Transverse colon (tissue), 4 donors: ENCODE measurements around the gene ELP4. TPM values are rescaled to one million over a fixed set of nuclear protein-coding genes. Genes with fewer than 3 reads are reported as not detected.

Experiments used
- DNase-seq: peaks from one replicate; pipeline ENCODE4 v3.0.0-alpha.2; 2019
- H3K27ac ChIP-seq, 4 donors: fragments of 200-600 bp; sonication (generic); 2 replicates each; pipeline ENCODE4 v1.5.1; 2016 to 2018; ENCODE audit warnings: inconsistent platforms in 4 of 4
- H3K27me3 ChIP-seq: fragments of 200-600 bp; sonication (generic); 2 replicates; pipeline ENCODE4 v1.5.1; 2017; ENCODE audit warnings: inconsistent platforms
- H3K36me3 ChIP-seq, 4 donors: fragments of 200-600 bp; sonication (generic); 2 replicates each; pipeline ENCODE4 v1.5.1; 2017 to 2019; ENCODE audit warnings: inconsistent platforms in 4 of 4
- H3K4me1 ChIP-seq, 4 donors: fragments of 200-600 bp; sonication (generic); 2 replicates each; pipeline ENCODE4 v1.5.1; 2017 to 2020; ENCODE audit warnings: inconsistent platforms in 4 of 4
- H3K4me3 ChIP-seq, 4 donors: fragments of 200-600 bp; sonication (generic); 1 replicate in 1 of 4; 2 replicates in 3 of 4; pipeline versions ENCODE4 v1.5.1 to v1.6.1; 2017 to 2019; ENCODE audit warnings: inconsistent platforms in 4 of 4
- H3K9me3 ChIP-seq, 2 donors: fragments of 200-600 bp; sonication (generic); 2 replicates each; pipeline ENCODE4 v1.5.1; 2017 to 2019; ENCODE audit warnings: inconsistent platforms in 2 of 2
- EP300 ChIP-seq: sonication (generic); formaldehyde crosslinking; IDR thresholded peaks from one replicate; pipeline ENCODE4 v1.6.1; 2017; ENCODE audit warnings: antibody characterized with exemption, low read depth
- POLR2A ChIP-seq: fragments of 450-650 bp; IDR thresholded peaks from one replicate; pipeline ENCODE4 v1.6.1; 2016; ENCODE audit warnings: antibody characterized with exemption, mild to moderate bottlenecking, moderate library complexity
- POLR2AphosphoS5 ChIP-seq, 3 donors: sonication (generic); formaldehyde crosslinking; IDR thresholded peaks; one replicate each; pipeline ENCODE4 v1.6.1; 2016; ENCODE audit warnings: antibody characterized with exemption in 3 of 3
- WGBS, 2 donors: methylation state at CpG; one replicate each; pipeline ENCODE4 v1.1.5; 2018; ENCODE audit warnings: low coverage in 1 of 2; 5-methylcytosine and 5-hydroxymethylcytosine counted together
- in situ Hi-C, 4 donors: fragments of 200-750 bp; cut with MboI; loops; one replicate each; pipeline versions ENCODE4 v1.15.0 to v1.15.1; 2017; ENCODE audit warnings: low sequenced_read_pairs in 3 of 4, low pct_ligation_motif_present in 1 of 4, low pct_unique_long_range_greater_than_20kb in 1 of 4
- intact Hi-C: fragments of 100-400 bp; cut with DNase I; formaldehyde crosslinking; loops from one replicate; pipeline ENCODE4 v1.15.1; 2023; ENCODE audit warnings: low total_unique reads
- total RNA-seq, 4 donors: library from RNA; depleted of rRNA; stranded (reverse); fragments of >200 nt; gene quantifications; one replicate each; pipeline ENCODE4 v1.1.0, GENCODE V29; 2016
- TF ChIP-seq, protein P1 (sequence below), 5 experiments: fragments of 200-600 bp in 3 of 5; fragments of 450-650 bp in 2 of 5; sonication (generic) in 3 of 5; IDR thresholded peaks; 1 replicate in 2 of 5; 2 replicates in 3 of 5; pipeline ENCODE4 v1.5.1; 2016 to 2017; ENCODE audit warnings: antibody characterized with exemption in 5 of 5, inconsistent platforms in 3 of 5, mild to moderate bottlenecking in 2 of 5, moderate library complexity in 1 of 5

ELP4 gene
- total RNA-seq, 4 donors from 2014 or later, result 14.2 to 46.4 (median 23.6) TPM

DNA sequence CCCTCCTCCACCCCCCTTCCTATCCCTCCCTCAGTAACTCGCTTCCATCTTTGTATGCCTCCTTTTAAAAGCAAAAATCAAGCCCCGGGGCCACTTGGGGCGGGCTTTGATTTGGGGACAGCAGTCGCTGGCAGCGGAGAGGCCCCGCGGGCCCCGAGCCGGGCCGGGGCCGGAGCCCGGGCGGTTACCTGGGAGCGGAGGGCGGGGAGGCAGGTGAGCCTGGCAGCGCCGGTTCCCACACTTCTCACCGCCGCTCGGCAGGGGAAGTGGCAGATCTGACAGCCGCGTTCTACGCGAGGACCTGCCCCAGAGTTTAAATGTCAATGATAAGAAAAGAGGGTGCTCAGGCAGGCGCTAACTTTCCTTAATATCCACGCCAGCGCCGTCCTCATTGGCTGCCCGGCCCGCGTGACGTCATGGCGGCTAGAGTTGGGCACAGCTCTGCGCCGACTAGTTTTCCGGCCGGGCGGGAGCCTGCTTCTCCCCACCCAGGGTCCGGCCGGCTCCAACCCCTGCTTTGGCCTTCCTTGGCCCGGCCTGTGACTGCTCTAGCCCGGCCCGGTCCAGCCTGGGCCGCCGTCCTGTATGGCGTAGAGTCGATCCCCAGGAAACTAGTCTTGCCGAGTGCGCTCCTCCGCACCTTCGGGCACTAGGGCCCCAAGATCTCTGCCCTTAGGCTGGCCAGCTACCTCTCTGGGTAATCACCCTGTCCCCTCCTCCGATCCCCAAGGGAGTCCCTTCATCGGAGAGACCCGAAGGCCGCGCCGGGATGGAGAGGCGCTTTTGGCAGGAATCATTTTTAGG is 308.3 kb downstream of the ELP4 start:
- TF ChIP-seq POLR2AphosphoS5 (IDR thresholded peaks at IDR 0.05), result no peak
- no peak for TF ChIP-seq POLR2A
- TF ChIP-seq, protein P1, sequence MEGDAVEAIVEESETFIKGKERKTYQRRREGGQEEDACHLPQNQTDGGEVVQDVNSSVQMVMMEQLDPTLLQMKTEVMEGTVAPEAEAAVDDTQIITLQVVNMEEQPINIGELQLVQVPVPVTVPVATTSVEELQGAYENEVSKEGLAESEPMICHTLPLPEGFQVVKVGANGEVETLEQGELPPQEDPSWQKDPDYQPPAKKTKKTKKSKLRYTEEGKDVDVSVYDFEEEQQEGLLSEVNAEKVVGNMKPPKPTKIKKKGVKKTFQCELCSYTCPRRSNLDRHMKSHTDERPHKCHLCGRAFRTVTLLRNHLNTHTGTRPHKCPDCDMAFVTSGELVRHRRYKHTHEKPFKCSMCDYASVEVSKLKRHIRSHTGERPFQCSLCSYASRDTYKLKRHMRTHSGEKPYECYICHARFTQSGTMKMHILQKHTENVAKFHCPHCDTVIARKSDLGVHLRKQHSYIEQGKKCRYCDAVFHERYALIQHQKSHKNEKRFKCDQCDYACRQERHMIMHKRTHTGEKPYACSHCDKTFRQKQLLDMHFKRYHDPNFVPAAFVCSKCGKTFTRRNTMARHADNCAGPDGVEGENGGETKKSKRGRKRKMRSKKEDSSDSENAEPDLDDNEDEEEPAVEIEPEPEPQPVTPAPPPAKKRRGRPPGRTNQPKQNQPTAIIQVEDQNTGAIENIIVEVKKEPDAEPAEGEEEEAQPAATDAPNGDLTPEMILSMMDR (IDR thresholded peaks at IDR 0.05), result no peak
- no peak for TF ChIP-seq EP300
- H3K9me3 ChIP-seq, result no peaks in the 10 kb centered on the region
- no peak for DNase-seq
- in situ Hi-C loops (no loop called here), intact Hi-C loops (no loop called here)
- H3K27me3 ChIP-seq, result peaks cover 100% of the 10 kb centered on the region
- H3K36me3 ChIP-seq, result no peaks in the 10 kb centered on the region
- no peak overlapping the region for H3K27ac ChIP-seq
- H3K4me3 ChIP-seq, result peak overlapping the region in 1 of 4 donors; percentile 37
- WGBS, 2 donors, result 20% methylated on average over 49 of the region's 58 CpGs; no CpG with 5 or more reads in 1 of the 2 donors
- peaks cover 26 to 51% (median 41%) of the 10 kb centered on the region in 4 donors for H3K4me1 ChIP-seq

DNA sequence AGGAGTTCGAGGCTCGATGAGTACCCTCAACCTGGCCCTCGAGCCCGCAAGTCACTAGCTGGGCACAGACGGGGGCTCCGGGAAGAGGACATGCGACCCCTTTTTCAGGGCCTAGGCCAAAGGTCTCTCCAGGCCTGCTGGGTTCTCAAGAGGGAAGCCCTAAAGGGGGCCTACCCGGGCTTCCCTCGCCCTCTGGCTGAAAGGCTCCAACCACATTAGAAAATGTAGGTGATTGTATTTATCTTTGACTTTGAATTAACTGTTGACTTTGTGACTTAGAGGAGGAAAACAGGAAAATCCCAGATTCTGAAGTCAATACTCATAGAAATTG is 308.8 kb downstream of the ELP4 start:
- TF ChIP-seq POLR2A (no peak), POLR2AphosphoS5 (IDR thresholded peaks at IDR 0.05) (no peak), EP300 (no peak)
- TF ChIP-seq, protein P1 (IDR thresholded peaks at IDR 0.05), result no peak
- DNase-seq, result no peak
- peaks cover 100% of the 10 kb centered on the region for H3K27me3 ChIP-seq
- no peaks in the 10 kb centered on the region for H3K36me3 ChIP-seq
- H3K9me3 ChIP-seq, result no peaks in the 10 kb centered on the region
- 15% methylated on average over 9 of the region's 9 CpGs; no CpG with 5 or more reads in 1 of the 2 donors for WGBS, 2 donors
- intact Hi-C loops (no loop called here), in situ Hi-C loops (no loop called here)
- H3K4me3 ChIP-seq, result no peak overlapping the region
- H3K27ac ChIP-seq, result no peak overlapping the region
- peaks cover 26 to 45% (median 35%) of the 10 kb centered on the region in 4 donors for H3K4me1 ChIP-seq

DNA sequence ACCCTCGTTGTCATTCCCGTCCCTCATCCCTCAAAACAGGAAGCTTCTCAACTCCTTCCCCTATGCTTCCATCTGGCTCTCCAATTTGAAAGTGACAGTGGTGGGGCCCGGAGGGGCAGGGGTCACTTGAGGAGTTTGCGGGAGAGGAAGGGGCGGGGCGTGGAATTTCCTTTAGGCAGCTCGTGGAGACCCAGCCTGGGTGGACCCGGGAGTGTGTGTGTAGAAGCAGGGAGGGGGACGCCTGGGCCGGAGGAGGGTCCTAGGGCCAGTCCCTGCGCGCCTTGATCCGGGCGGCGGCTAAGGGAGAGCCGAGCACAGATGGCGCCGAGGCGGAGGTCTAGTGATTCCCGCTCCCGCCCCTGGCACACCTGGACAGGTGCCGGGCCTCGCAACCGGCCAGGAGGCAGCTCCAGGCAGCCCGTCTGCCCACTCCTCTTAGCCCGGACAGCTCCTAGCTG is 309.3 kb downstream of the ELP4 start:
- H3K27ac ChIP-seq, result no peak overlapping the region
- no peak overlapping the region for H3K4me3 ChIP-seq
- TF ChIP-seq, protein P1 (IDR thresholded peaks at IDR 0.05), result no peak
- TF ChIP-seq POLR2A (no peak), POLR2AphosphoS5 (IDR thresholded peaks at IDR 0.05) (no peak), EP300 (no peak)
- H3K27me3 ChIP-seq, result peaks cover 100% of the 10 kb centered on the region
- intact Hi-C loops (no loop called here), in situ Hi-C loops (no loop called here)
- H3K9me3 ChIP-seq, result no peaks in the 10 kb centered on the region
- WGBS, 2 donors, result 0 to 16% methylated on average over 1 to 25 of the region's 26 CpGs
- peaks cover 26 to 40% (median 32%) of the 10 kb centered on the region in 4 donors for H3K4me1 ChIP-seq
- H3K36me3 ChIP-seq, result no peaks in the 10 kb centered on the region
- no peak for DNase-seq

DNA sequence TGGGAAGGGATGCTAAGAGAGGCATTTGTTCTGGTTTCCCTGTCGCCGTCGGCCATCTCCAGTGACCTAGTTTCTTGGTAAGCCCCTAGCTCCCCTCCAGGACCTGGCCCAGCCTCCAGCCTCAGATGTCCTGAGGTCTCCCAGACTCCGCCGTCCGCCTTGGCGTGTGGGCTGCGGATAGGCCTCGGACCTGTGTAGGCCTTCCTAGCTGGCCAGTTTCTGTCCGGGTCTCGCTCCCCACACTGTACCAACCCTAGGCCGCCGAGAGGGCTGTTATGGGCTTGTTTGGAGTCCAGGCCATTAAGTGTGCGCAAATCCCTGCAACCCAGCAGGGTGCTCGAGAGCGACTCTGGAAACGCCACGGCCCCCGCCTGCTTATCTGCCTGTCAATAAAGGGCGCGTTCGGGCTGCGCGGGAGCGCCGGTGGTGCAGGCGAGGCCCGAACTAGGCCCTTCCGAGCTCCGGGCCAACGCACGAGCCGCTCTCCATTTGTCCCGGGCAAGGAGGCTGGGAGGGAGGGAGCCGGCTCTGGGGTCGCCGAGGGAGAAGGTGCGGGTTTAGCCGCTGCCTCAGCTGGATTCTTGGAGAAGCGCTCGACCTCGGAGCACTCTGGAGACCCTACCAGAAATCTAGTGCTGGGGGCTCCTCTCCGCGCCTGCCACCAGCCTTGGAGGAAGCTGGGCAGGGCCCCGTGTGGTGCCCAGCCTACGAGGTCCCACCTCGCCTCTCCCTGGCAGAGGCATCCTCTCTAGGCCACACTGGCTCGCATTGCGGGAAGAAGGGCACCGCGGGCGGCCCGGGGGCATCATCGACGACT is 310.3 kb downstream of the ELP4 start:
- Histone ChIP-seq H3K4me1 (peaks cover 26 to 33% (median 30%) of the 10 kb centered on the region in 4 donors), H3K9me3 (no peaks in the 10 kb centered on the region), H3K4me3 (no peak overlapping the region), H3K27ac (no peak overlapping the region), H3K27me3 (peaks cover 100% of the 10 kb centered on the region), H3K36me3 (no peaks in the 10 kb centered on the region)
- DNase-seq, result no peak
- in situ Hi-C loops (no loop called here), intact Hi-C loops (no loop called here)
- 15% methylated on average over 53 of the region's 55 CpGs; no CpG with 5 or more reads in 1 of the 2 donors for WGBS, 2 donors
- TF ChIP-seq, protein P1 (IDR thresholded peaks at IDR 0.05), result no peak
- TF ChIP-seq POLR2AphosphoS5 (IDR thresholded peaks at IDR 0.05), result no peak
- TF ChIP-seq EP300, result no peak
